ENCODE data around the gene LMTK3.

LMTK3 gene

GRCh38 chr19:48469934-48470680 lies 41.5 kb downstream of the LMTK3 start:
- DNase-seq = no peak

- DNase-seq = peak; percentile 53 to 71 (median 58)
Measured at GRCh38 chr19:48469289-48469881, 42.2 kb downstream of the LMTK3 start, which contains the start of gene CYTH2. CYTH2 (plus strand) TSS chr19:48469369; CDS start chr19:48469508, 139 bp downstream.

GRCh38 chr19:48468772-48469288 lies 42.8 kb downstream of the LMTK3 start:
- peak; percentile 99 to 100 (median 99) for DNase-seq

GRCh38 chr19:48466561-48467325 lies 44.9 kb downstream of the LMTK3 start:
- no peak for DNase-seq

GRCh38 chr19:48465215-48465614 lies 46.4 kb downstream of the LMTK3 start:
- no peak for DNase-seq

DNA sequence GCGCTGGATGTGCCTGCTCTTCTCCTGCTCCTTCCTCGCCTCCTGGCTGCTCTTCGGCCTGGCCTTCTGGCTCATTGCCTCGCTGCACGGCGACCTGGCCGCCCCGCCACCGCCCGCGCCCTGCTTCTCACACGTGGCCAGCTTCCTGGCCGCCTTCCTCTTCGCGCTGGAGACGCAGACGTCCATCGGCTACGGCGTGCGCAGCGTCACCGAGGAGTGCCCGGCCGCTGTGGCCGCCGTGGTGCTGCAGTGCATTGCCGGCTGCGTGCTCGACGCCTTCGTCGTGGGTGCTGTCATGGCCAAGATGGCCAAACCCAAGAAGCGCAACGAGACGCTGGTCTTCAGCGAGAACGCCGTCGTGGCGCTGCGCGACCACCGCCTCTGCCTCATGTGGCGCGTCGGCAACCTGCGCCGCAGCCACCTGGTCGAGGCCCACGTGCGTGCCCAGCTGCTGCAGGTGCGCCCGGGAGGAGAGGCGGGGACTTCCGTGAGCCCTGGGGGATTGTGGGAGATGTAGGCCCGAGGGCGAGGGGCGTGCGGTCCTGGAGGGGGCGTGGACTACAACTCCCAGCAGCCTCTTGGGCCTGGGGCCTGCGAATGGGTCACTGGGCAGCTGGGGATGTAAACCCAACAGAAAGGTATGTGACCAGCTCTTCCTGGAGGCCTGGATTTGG lies 49.5 kb downstream of the LMTK3 start:
- no peak for DNase-seq

DNA sequence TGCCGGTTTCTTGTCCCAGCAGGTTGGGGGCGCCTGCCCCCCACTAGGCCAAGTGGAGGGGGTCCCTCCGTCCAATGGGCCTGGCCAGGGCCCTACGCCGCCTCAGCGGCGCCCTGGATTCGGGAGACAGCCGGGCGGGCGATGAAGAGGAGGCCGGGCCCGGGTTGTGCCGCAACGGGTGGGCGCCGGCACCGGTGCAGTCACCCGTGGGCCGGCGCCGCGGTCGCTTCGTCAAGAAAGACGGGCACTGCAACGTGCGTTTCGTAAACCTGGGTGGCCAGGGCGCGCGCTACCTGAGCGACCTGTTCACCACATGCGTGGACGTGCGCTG lies 50.0 kb downstream of the LMTK3 start:
- DNase-seq = no peak

DNA sequence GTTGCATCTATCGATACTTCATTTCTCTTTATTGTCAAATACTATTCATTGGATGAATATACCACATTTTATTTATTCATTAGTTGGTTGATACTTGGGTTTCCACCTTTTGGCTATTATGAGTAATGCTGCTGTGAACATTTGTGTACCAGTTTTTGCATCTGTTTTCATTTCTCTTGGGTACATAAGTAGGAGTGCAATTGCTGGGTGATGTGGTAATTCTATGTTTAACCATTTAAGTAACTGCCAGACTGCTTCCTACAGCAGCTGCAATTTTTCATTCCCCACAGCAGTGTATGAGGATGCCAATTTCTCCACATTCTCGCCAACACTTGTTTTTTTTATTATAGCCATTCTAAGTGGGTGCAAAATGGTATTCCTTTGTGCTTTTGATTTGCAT lies 53.6 kb downstream of the LMTK3 start:
- DNase-seq = no peak

DNA sequence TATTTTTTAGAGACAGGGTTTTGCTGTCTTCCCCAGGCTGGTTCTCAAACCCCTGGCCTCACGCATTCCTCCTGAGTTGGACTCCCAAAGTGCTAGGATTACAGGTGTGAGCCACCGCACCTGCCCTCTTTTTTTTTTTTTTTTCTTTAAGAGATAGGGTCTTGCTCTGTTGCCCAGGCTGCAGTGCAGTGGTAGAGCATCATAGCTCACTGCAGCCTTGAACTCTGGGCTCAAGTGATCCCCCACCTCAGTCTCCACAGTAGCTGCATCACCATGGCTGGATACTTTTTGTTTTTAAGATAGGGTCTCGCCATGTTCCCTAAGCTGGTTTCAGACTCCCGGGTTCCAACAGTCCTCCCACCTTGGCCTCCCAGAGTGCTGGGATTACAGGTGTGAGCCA lies 54.8 kb downstream of the LMTK3 start:
- DNase-seq = no peak

GRCh38 chr19:48455908-48456562 lies 55.6 kb downstream of the LMTK3 start:
- DNase-seq = no peak

DNA sequence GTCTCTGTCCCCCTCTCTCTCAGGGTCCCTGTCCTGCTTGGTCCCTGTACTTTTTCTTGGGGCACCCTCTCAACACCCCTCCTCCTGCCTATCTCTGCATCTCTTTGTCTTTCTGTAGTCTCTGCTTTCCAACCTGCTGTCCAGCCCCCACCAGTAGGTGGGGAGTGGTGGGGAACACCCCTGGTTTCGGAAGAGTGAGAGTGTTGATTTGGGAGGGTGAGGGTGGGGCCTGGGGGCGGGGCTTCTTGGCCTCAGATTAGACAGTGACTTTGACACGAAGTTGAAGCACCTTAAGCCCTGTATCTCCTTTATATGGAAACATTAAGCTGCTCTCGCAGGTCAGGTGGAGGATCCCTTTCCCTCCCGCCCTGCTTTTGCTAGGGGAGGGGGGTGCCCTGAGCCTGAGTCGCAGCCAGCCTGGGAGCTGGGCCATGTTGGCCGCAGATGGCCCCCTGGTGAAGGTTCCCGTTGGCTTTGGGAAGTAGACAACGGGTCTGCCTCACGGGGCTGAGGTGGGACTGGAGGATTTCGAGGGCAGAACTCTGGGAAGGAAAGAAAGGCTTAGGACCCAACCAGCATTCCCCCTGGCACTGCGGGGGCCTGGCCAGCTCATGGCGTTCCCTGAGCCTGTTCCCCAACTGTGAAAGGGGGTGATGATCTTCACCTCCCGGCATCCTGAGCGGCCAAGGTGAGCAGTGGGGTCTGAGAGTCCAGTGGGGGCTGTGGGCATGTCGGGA lies 56.3 kb downstream of the LMTK3 start, which contains the start of gene KCNJ14:
TSS of gene KCNJ14 (plus strand) at position 404 of the 737 bp plus-strand sequence. CDS start 6,151 bp downstream, outside the sequence.
- no peak for DNase-seq

DNA sequence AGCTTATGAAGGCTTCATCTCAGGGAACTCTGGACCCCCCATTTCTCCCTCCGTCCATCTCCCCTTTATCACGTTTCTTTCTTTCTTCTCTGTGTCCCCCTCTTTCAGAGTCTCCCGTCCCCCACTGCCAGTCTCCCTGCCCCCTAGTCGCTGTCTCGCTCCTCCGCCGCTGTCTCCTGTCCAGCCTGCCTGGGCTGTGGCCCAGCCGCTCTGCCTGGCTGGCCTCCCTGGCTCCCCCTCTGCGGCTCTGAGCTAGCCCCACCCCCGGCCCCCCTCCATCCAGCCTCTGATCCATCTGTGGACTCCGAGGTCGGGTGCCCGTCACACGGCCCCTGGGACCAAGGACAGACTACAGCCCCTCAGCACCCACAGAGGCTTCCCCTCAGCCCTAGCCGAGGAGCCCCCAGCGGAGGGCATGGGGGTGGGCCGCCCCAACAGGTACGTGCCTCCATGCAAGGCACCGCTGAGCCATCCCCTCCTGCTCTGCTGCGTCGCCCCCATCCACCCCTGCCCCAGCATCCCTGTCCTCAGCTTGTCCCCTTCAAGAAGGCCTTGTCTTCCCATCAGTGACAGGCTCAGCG lies 57.4 kb downstream of the LMTK3 start:
- no peak for DNase-seq

DNA sequence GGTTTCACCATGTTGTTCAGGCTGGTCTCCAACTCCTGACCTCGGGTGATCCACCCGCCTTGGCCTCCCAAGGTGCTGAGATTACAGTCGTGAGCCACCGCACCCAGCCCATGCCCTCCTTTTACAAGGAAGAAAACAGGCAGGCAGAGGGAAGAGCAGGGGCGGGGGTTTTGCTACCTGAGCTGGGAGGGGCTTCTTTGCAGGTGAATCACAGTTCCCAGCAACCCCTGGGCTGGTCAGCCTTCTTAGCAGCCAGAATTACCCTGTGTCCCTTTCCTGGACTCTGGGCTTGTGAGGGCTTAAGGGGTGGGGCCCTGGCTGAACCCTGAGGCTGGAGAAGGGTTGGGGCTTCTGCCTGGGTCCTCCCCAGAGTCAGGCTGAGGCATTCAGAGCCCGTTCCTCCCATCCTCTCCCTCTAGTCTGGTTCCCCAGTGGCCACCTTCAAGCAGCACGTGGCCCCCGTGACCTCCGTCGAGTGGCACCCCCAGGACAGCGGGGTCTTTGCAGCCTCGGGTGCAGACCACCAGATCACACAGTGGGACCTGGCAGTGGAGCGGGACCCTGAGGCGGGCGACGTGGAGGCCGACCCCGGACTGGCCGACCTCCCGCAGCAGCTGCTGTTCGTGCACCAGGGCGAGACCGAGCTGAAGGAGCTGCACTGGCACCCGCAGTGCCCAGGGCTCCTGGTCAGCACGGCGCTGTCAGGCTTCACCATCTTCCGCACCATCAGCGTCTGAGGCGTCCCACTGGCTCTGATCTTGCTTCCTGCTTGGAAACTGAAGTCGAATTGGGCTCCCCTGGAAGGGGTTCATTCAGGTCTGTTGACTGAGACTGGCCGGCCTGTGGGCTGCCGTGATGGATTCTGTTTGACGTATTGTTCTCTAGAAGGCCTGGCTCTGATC lies 59.1 kb downstream of the LMTK3 start:
- no peak for DNase-seq

- no peak for DNase-seq
Measured at GRCh38 chr19:48451624-48452023, 60.0 kb downstream of the LMTK3 start.

DNA sequence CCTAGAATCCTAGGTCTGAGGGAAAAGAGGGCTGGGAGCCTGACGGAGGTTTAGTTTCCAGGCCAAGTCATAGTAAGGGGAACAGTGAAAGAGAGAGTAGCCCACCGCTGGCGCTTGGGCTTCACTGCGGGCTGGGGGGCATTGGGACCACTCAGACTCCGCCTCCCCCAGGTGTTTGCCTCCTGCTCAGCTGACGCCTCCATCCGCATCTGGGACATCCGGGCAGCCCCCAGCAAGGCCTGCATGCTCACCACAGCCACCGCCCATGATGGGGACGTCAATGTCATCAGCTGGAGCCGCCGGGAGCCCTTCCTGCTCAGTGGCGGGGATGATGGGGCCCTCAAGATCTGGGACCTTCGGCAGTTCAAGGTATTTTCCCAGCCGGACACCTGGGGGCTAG lies 60.8 kb downstream of the LMTK3 start:
- no peak for DNase-seq

- DNase-seq = no peak
Measured at GRCh38 chr19:48450441-48450840, 61.2 kb downstream of the LMTK3 start.

GRCh38 chr19:48448563-48448962 lies 63.1 kb downstream of the LMTK3 start:
- no peak for DNase-seq

DNA sequence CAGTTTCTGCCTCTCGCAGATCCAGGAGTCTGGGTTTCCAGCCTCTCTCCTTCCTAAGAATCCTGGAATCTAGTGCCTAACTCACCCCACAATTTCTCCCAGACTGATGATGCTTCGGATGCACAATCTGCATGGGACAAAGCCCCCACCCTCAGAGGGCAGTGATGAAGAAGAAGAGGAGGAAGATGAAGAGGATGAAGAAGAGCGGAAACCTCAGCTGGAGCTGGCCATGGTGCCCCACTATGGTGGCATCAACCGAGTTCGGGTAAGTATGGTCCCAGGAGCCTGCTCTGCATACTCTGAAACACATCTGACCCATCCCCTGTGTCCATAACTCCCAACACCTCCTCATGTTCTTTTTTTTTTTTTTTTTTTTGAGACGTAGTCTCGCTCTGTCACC lies 65.1 kb downstream of the LMTK3 start:
- DNase-seq = no peak

- DNase-seq = peak; percentile 88 to 97 (median 94)
Measured at GRCh38 chr19:48445606-48446481, 65.8 kb downstream of the LMTK3 start, which contains the start of gene GRWD1. GRWD1 (plus strand) TSS chr19:48445983; CDS start chr19:48446006, 23 bp downstream.

Measured in T-helper 1 cell (primary cell).